Measurements from ENCODE around the gene SLC6A3. TPM values are rescaled to one million over a fixed set of nuclear protein-coding genes. Genes with fewer than 3 reads are reported as not detected.

Gene SLC6A3
- total RNA-seq, 2 donors from 2014 or later = 0.18 TPM; not detected in 1

DNA sequence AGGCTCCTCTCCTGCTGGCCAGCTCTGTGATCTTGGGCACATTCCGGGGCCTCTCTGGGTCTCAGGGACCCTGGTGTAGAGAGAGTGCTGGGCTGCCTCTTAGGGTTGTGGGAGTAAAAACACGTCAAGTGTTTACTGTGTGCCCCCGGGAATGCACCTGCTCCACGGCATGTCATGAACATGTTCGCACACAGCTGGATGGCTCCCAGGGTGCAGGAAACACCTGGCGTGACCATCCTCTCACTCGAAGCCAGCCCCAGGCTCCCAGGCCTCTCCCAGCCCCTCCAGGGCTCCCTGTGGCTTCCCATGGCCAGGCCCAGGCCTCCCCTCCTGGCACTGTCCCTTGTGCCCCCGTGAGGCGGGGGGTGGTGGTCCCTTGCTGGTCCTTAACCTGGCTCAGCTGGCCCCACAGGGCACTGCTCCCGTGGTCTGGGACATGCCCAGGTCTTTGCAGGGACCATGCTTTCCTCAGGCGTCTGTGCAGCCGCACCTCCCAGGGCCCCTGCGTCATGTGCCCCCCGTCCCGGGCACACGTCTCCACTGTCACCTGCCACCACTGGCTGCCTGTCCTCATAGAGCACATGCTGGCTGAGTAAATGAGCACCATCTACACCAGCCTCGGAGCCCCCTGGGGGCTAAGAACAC, 44.9 kb downstream of the SLC6A3 start:
- no peak for DNase-seq
- no peaks in the 10 kb centered on the region for H3K36me3 ChIP-seq (ENCODE audit: control insufficient read depth, insufficient read depth, low read length)
- H3K9me3 ChIP-seq (ENCODE audit: control insufficient read depth, low read length) = no peaks in the 10 kb centered on the region
- WGBS, 2 experiments (ENCODE audit: insufficient coverage in 1 of 2, insufficient read length in 1 of 2) = 86 to 88% methylated on average over 6 to 17 of the region's 17 CpGs
- H3K27me3 ChIP-seq (ENCODE audit: control insufficient read depth, insufficient read depth, low read length, poor library complexity, severe bottlenecking) = peaks cover 13% of the 10 kb centered on the region
- Mint-ChIP-seq H3K36me3 (ENCODE audit: low read depth) (no peaks in the 10 kb centered on the region), H3K4me3 (no peak overlapping the region), H3K27me3 (ENCODE audit: insufficient read depth) (peaks cover 11% of the 10 kb centered on the region), H3K4me1 (peaks cover 6% of the 10 kb centered on the region), H3K9me3 (no peaks in the 10 kb centered on the region), H3K27ac (no peak overlapping the region)
- H3K9ac ChIP-seq (ENCODE audit: extremely low read depth, low read length, poor library complexity, severe bottlenecking) = no peak overlapping the region
- H3K27ac ChIP-seq (ENCODE audit: low read depth, low read length) = no peak overlapping the region
- TF ChIP-seq, protein P1, sequence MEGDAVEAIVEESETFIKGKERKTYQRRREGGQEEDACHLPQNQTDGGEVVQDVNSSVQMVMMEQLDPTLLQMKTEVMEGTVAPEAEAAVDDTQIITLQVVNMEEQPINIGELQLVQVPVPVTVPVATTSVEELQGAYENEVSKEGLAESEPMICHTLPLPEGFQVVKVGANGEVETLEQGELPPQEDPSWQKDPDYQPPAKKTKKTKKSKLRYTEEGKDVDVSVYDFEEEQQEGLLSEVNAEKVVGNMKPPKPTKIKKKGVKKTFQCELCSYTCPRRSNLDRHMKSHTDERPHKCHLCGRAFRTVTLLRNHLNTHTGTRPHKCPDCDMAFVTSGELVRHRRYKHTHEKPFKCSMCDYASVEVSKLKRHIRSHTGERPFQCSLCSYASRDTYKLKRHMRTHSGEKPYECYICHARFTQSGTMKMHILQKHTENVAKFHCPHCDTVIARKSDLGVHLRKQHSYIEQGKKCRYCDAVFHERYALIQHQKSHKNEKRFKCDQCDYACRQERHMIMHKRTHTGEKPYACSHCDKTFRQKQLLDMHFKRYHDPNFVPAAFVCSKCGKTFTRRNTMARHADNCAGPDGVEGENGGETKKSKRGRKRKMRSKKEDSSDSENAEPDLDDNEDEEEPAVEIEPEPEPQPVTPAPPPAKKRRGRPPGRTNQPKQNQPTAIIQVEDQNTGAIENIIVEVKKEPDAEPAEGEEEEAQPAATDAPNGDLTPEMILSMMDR (conservative IDR thresholded peaks at IDR 0.05) = no peak
- H3K4me1 ChIP-seq (ENCODE audit: control insufficient read depth, insufficient read depth, low read length) = no peaks in the 10 kb centered on the region
- no peak overlapping the region for H3K4me3 ChIP-seq (ENCODE audit: low read length)

GRCh38 chr5:1399737-1400136, 45.5 kb downstream of the SLC6A3 start:
- no peaks in the 10 kb centered on the region for H3K9me3 ChIP-seq (ENCODE audit: control insufficient read depth, low read length)
- Mint-ChIP-seq H3K27me3 (ENCODE audit: insufficient read depth) (peaks cover 11% of the 10 kb centered on the region), H3K36me3 (ENCODE audit: low read depth) (no peaks in the 10 kb centered on the region), H3K4me1 (peaks cover 6% of the 10 kb centered on the region), H3K9me3 (no peaks in the 10 kb centered on the region), H3K4me3 (no peak overlapping the region), H3K27ac (no peak overlapping the region)
- peaks cover 13% of the 10 kb centered on the region for H3K27me3 ChIP-seq (ENCODE audit: control insufficient read depth, insufficient read depth, low read length, poor library complexity, severe bottlenecking)
- H3K4me1 ChIP-seq (ENCODE audit: control insufficient read depth, insufficient read depth, low read length) = no peaks in the 10 kb centered on the region
- TF ChIP-seq, protein P1 (conservative IDR thresholded peaks at IDR 0.05) = no peak
- no peak overlapping the region for H3K27ac ChIP-seq (ENCODE audit: low read depth, low read length)
- no peaks in the 10 kb centered on the region for H3K36me3 ChIP-seq (ENCODE audit: control insufficient read depth, insufficient read depth, low read length)
- no peak overlapping the region for H3K4me3 ChIP-seq (ENCODE audit: low read length)
- peak; percentile 56 for DNase-seq
- no peak overlapping the region for H3K9ac ChIP-seq (ENCODE audit: extremely low read depth, low read length, poor library complexity, severe bottlenecking)
- WGBS, 2 experiments (ENCODE audit: insufficient coverage in 1 of 2, insufficient read length in 1 of 2) = 79 to 85% methylated on average over 7 to 11 of the region's 11 CpGs

DNA sequence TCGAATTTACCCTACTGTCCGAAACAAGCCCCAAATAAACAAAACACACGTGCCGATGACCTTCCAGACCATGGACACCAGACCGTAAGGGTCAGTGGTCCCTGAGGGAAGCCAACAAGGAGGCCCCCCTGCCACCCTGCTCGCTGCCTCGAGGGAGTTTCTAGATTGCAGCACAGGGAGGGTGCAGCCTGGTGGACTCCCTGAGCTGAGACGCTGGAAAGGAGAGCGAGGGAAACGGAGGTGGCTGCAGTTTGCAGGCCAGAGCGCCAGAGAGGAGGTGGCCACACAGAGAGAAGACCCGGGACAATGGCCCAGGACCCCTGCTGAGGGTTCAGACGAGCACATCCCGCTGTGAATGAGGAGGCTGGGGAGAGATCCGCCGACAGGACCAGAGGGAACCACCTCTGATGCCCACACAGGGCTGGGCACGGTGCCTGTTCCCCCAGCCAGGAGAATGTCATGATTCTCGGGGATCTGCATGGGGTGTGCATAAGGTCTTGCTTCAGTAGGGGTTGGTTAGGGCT, 48.9 kb downstream of the SLC6A3 start:
- H3K4me1 ChIP-seq (ENCODE audit: control insufficient read depth, insufficient read depth, low read length) = no peaks in the 10 kb centered on the region
- H3K4me3 Mint-ChIP-seq = no peak overlapping the region
- DNase-seq = no peak
- H3K9ac ChIP-seq (ENCODE audit: extremely low read depth, low read length, poor library complexity, severe bottlenecking) = no peak overlapping the region
- H3K36me3 ChIP-seq (ENCODE audit: control insufficient read depth, insufficient read depth, low read length) = no peaks in the 10 kb centered on the region
- TF ChIP-seq, protein P1 (conservative IDR thresholded peaks at IDR 0.05) = no peak
- H3K9me3 Mint-ChIP-seq = no peaks in the 10 kb centered on the region
- H3K27me3 Mint-ChIP-seq (ENCODE audit: insufficient read depth) = peaks cover 11% of the 10 kb centered on the region
- H3K4me1 Mint-ChIP-seq = peaks cover 6% of the 10 kb centered on the region
- no peak overlapping the region for H3K27ac ChIP-seq (ENCODE audit: low read depth, low read length)
- 61 to 70% methylated on average over 14 to 18 of the region's 18 CpGs for WGBS, 2 experiments (ENCODE audit: insufficient coverage in 1 of 2, insufficient read length in 1 of 2)
- H3K4me3 ChIP-seq (ENCODE audit: low read length) = no peak overlapping the region
- no peaks in the 10 kb centered on the region for H3K36me3 Mint-ChIP-seq (ENCODE audit: low read depth)
- no peak overlapping the region for H3K27ac Mint-ChIP-seq
- H3K9me3 ChIP-seq (ENCODE audit: control insufficient read depth, low read length) = no peaks in the 10 kb centered on the region
- H3K27me3 ChIP-seq (ENCODE audit: control insufficient read depth, insufficient read depth, low read length, poor library complexity, severe bottlenecking) = peaks cover 20% of the 10 kb centered on the region
